ENCODE data around the gene BTBD2.

DNA sequence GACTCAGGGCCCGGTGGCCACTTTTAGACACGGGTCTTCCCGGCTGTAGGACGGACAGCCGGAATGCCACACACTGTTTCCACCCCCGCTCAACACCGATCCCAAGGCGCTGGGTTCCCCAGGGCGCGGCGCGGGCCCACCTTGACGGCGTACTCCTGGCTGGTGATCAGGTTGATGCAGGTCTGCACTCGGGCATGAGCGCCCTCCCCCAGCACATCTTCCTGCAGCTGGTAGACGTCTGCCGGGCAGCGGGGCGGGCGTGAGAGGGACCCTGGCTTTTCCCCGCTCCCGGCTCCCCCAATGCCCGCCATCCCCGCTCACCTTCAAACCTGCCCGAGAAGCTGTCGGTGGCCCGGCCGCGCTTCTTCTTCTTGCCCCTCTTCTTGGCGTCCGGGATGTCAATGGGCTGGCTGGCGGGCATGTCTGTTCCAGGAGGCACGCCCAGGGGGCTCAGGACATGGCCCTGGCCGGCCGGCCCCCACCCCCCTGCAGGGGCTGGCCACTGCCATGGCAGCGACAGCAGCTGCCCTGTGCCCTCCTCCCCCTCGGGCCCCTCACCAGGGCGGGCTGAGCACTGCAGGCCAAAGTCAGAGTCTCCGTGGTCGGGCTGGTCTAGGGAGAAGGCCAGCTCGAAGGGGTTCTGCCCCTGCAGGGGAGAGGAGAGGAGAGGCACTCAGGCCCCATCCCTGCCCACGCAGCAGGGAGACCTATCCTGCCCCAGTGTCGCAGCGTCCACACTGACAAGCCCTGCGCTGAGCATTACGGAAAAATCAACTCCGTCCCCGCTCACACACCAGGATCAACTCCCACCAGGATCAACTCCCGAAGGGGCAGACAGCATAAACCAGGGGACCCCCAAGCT is 30.8 kb upstream of the BTBD2 start:
- TF ChIP-seq PPARA (CRISPR knock-in tag; IDR thresholded peaks at IDR 0.05; ENCODE audit: borderline replicate concordance) (no peak), ZFP3 (CRISPR knock-in tag; IDR thresholded peaks at IDR 0.05) (no peak), GLIS3 (CRISPR knock-in tag; IDR thresholded peaks at IDR 0.05) (no peak), OSR1 (CRISPR knock-in tag; IDR thresholded peaks at IDR 0.05) (no peak), CSDC2 (CRISPR knock-in tag; IDR thresholded peaks at IDR 0.05) (no peak), ZNF70 (CRISPR knock-in tag; IDR thresholded peaks at IDR 0.05) (no peak), ZFP30 (CRISPR knock-in tag; IDR thresholded peaks at IDR 0.05) (no peak)
- TF ChIP-seq, protein P1, sequence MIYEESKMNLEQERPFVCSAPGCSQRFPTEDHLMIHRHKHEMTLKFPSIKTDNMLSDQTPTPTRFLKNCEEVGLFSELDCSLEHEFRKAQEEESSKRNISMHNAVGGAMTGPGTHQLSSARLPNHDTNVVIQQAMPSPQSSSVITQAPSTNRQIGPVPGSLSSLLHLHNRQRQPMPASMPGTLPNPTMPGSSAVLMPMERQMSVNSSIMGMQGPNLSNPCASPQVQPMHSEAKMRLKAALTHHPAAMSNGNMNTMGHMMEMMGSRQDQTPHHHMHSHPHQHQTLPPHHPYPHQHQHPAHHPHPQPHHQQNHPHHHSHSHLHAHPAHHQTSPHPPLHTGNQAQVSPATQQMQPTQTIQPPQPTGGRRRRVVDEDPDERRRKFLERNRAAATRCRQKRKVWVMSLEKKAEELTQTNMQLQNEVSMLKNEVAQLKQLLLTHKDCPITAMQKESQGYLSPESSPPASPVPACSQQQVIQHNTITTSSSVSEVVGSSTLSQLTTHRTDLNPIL (CRISPR knock-in tag; IDR thresholded peaks at IDR 0.05; ENCODE audit: low read depth), result no peak
- TF ChIP-seq, protein P2, sequence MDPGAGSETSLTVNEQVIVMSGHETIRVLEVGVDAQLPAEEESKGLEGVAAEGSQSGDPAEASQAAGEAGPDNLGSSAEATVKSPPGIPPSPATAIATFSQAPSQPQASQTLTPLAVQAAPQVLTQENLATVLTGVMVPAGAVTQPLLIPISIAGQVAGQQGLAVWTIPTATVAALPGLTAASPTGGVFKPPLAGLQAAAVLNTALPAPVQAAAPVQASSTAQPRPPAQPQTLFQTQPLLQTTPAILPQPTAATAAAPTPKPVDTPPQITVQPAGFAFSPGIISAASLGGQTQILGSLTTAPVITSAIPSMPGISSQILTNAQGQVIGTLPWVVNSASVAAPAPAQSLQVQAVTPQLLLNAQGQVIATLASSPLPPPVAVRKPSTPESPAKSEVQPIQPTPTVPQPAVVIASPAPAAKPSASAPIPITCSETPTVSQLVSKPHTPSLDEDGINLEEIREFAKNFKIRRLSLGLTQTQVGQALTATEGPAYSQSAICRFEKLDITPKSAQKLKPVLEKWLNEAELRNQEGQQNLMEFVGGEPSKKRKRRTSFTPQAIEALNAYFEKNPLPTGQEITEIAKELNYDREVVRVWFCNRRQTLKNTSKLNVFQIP (CRISPR knock-in tag; IDR thresholded peaks at IDR 0.05; ENCODE audit: borderline replicate concordance, low read depth), result no peak
- TF ChIP-seq, protein P3, sequence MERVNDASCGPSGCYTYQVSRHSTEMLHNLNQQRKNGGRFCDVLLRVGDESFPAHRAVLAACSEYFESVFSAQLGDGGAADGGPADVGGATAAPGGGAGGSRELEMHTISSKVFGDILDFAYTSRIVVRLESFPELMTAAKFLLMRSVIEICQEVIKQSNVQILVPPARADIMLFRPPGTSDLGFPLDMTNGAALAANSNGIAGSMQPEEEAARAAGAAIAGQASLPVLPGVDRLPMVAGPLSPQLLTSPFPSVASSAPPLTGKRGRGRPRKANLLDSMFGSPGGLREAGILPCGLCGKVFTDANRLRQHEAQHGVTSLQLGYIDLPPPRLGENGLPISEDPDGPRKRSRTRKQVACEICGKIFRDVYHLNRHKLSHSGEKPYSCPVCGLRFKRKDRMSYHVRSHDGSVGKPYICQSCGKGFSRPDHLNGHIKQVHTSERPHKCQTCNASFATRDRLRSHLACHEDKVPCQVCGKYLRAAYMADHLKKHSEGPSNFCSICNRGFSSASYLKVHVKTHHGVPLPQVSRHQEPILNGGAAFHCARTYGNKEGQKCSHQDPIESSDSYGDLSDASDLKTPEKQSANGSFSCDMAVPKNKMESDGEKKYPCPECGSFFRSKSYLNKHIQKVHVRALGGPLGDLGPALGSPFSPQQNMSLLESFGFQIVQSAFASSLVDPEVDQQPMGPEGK (CRISPR knock-in tag; IDR thresholded peaks at IDR 0.05; ENCODE audit: borderline replicate concordance), result no peak
